ENCODE measurements around the gene RGS3.

RGS3 gene

GRCh38 chr9:113645227-113645977, 181.9 kb downstream of the RGS3 start:
- no peak for DNase-seq

GRCh38 chr9:113645978-113646253, 182.4 kb downstream of the RGS3 start:
- no peak for DNase-seq

- DNase-seq, result no peak
Measured at GRCh38 chr9:113646491-113646890, 183.0 kb downstream of the RGS3 start.

All from NCI-H2171 treated with DMSO at 0.1 percent for 48 hours (cell line).